Activated T-cell treated with anti-CD3 and anti-CD28 coated beads for 1 hour (primary cell): Measurements from ENCODE around the gene TRMT2A.
A peak's percentile ranks its signal among the peaks of the same experiment; 100 is the strongest.

Experiments used
- DNase-seq: peaks from one replicate; pipeline ENCODE4 v3.0.0-alpha.2; 2020; ENCODE audit warnings: low read depth

The TRMT2A gene

DNA sequence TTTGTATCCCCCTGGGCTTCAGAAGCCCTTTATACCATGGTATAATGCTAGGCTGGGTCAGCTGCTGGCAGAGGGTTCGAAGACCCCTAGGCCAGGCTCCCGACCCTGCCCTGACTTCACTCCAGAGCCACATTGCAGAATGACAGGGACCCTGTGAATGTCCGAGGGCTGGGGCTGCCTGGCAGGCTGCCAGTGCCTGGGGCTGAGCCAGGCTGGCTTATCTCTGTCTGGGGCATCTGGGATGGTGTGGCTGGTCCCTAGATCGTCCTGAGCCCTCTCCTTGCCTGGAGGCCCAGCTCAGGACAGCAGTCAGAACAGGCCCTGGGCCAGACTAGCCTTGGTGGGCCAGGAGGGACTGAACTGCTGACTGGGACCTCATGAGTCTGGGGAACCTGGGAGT lies 18.2 kb upstream of the TRMT2A start:
- DNase-seq, result no peak

DNA sequence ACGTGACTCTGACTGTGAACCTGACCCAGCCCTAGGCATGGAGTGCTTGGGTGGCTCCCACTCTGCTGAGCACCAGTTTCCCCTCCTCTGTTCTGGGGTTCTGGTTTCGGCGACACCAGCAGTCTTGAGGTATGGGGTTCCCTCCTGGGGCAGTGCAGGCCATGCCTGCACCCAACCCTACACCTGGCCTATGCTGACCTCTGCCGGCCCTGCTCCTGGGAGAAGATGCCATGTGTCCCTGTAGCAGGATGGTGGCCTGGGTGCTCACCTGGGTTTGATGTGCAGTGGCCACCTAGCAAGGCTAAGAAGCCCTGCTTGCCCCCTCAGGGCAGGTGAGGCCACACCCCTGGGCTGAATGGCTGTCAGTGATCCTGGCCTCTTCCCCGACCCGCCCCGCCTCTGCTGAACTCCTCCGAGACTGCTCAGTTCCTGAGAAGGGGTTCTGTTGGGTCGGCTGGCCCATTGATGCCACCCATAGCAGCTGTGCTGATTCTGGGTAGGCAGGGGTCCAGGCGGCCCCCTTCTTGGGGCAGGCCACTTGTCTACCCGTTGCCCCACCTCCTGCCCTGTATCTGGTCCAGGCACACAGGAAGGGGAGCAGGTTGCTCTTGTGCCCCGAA lies 17.0 kb upstream of the TRMT2A start:
- no peak for DNase-seq

DNA sequence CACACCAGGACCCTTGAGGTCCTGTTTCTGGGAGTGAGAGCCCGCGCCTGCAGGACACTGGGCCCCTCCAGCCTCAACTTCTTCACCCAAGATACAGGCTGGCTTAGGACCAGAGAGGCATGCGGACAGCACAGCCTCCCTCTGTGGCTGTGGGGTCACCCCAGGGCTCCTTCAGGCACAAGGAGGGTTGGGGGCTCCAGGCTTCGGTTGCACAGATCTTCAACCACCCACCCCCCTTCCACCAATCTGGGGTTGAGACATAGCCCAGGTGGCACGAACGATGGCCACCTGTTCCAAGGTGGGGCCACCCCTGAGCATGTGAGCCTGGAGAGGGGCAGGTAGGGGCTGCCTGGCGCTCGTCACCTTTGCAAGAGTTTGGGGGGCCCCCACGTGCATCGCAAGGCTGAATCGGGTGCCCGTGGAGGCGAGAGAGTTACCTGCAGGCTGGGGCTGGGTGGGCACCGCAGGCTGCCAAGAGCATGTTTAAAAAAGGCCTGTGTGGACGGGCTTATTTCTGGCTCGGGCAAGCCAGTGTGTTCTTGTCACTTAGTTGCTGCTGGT lies 15.7 kb upstream of the TRMT2A start:
- no peak for DNase-seq

DNA sequence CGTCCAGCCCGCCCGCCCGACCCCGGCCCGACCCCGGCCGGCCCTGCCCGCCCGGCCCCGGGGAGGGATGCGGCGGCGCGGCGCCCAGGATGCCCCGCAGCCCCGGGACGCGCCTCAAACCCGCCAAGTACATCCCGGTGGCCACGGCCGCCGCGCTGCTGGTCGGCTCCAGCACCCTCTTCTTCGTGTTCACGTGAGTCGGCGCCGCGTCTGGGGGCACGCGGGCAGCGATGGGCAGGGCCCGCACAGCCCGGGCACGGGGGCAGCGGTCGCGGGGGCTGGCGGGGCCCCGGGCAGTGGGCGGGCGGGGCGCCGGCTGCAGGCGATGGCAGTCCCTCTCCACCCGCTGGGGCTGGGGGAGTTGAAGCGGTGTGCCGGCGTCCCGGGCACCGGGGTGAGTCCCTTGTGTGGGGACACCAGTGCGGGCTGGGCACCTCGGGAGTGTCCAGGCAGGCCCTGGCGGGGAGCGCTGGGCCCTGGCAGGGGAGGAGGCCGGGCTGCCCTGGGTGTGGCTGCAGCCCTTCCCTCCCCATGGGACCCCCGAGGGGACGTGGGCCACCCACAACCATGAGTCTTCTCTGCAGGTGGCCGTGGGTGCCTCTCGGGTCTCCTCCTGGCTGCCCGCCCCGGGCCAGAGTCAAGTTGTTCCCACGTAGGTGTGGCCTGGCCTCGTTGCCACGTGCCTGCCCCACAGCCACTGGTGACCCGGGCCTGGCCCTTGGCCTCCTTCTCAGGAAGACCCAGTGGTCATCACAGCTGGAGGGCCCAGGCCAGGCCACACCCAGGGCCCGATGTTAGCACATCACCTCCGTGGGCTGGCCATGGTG lies 15.0 kb upstream of the TRMT2A start:
- no peak for DNase-seq

DNA sequence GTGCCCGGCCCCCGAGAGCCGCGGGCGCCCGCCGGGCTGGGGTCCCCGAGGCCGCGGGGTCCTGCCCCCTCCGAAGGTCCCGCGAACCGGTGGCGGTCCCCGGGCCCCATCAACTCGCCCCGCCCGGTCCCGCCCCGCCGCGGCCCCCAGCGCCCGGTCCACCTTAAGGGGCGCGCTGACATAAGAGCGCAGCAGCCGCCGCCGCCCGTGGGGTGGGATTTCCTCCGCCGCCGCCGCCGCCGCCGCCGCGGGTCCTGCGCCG lies 14.5 kb upstream of the TRMT2A start, which contains the start of gene ZDHHC8:
TSS of gene ZDHHC8 (plus strand) at position 208 of the 262 bp plus-strand sequence. CDS start 144 bp downstream, outside the sequence.
- DNase-seq, result peak; percentile 41

DNA sequence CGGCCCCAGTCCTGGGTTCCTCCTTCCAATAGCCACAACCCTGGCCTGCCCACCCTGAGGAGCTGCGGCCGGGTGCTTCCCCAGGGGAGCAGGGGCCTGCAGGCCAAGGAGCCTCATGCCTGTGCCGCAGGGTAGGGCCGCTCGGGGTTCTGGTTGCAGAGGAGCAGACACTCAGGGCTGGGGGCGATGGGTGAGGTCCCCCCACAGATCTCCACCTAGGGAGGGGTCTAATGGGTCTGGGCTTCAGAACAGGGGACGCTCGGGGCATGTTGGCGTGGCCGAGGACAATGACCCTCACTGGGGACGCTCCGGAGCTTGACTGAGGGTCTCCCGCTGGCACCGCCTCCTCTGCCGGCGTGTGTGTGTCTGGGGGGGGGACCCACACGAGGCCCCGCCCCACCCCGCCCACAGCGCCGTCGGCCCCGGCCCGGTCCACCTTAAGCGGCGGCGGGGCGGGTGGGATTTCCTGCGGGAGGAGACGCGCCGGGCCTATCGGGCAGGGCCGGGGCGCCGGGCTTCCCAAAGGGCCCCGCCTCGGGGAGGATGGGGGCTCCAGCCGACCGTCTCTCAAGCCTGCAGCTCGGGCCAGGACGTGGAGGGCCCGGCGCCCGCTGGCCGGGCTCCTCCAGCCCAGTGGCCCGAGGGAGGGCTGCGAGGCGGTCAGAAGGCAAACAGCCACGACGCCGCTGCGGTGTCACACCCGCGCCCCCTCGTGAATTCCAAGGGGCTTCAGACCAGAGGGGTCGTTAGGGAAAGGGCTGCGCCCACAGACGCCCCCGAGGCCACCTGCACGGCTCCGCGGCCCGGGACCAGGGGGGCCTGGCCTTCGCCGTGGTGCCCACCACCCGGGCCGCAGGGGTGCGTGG lies 13.9 kb upstream of the TRMT2A start:
- DNase-seq, result peak; percentile 76

DNA sequence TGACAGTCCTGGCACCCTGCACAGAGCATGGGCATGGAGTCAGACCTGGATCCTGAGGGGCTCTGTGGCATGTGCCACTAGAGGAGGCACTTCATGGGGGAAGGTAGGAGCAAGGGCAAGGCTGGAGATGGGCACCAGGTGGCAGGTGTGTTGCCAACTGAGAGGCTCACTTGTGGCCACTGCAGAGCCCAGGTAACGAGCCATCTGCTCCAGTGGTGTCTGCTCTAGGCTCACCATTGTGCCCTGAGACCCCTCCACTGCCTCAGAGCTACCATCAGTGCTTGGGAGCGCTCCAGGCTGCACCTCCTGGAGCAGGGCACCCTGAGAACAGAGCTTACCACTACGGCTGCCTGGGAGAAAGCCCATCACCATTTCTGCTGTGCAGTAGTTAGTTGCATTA lies 13.3 kb upstream of the TRMT2A start:
- no peak for DNase-seq

DNA sequence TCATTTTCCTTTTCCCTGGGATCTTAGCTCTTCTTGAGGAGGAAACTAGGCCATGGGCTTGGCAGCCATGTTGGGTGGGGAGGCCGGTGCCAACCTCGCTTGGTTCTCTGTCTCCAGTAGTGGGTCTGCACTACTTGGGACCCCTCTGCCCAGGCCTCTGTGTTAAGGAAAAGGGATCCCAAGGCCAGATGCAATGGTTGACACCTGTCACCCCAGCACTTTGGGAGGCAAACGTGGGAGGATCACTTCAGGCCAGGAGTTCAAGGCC lies 12.7 kb upstream of the TRMT2A start:
- DNase-seq, result no peak

DNA sequence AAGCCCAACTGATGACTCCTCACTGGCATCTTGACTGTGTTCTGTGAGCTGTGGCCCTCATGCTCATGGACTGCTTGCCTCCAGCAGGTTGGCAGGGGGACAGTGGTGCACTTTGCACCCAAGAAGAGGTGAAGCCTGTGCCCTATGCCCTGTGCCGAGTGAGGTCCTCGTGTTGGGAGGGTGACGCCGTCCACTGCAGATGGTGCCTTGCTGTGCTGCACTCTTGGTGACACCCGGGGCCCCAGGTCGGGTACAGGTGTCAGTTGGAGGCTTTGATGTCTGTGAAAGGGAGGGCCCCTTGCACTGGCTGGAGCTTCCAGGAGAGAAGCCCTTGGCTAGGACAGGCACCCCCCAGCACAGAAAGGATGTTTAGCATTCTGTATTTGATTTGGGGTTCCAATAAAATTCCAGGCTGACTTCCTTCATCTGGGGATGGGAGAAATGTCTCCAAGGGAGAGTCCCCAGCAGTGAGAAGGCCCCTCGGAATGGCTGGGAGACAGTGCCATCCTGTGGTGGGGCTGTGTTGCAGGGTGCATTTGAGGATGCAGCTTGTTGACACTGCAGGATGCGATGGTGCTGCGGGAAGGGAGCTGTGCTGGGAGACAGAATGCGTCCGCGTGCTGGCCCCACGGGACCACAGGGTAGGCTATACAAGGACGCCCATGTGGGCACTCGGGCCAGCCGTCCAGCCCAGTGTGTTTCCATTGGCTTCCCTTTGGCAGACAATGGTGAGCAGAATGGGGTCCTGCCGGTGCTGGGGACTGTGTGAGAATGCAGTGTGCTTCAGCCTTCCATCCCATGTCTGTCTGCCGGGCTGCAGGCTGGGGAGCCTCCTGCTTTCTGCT lies 12.1 kb upstream of the TRMT2A start:
- DNase-seq, result peak; percentile 36

DNA sequence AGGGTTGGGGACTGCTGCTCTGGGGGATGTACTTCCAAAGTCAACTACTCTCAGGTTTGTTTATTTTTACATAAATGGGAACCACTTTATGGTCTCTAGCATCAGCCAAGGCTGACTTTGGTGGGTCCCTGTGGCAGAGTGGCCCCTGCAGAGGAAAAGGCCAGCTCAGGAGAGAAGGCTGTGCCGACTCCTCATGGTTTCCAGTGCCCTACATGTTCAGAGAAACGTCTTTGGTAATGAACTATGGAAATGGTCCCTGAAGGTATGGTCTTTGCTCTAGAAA lies 11.5 kb upstream of the TRMT2A start:
- DNase-seq, result no peak

DNA sequence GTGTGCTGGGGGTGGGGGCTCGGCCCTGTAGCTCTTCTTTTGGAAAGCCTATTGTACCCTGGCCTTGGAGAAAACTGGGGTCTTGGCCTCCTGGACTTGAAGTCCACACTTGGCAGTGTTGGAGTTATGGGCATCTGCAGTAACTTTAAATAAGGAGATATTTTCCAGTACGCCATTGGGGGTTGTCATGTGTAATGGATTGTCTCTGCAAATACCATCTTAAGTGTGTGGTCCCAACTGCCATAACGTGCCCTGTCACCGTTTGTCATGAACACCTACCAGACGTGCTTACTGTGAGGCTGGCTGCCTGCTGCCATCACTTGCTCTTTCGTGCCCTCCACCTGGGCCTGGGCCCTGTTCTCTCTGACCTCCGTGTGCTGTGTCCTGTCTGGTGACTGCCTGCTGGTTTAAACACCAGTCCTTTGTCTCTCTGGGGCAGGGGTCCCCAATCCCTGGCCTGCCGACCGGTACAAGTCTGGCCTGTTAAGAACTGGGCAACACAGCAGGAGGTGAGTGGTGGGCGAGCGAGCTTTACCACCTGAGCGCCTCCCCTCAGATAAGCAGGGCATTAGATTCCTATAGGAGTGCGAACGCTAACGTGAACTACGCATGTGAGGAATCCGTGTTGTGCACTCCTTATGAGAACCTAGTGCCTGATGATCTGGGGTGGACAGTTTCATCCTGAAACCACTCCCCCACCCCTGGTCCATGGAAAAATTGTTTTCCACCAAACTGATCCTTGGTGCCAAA lies 11.0 kb upstream of the TRMT2A start:
- no peak for DNase-seq

DNA sequence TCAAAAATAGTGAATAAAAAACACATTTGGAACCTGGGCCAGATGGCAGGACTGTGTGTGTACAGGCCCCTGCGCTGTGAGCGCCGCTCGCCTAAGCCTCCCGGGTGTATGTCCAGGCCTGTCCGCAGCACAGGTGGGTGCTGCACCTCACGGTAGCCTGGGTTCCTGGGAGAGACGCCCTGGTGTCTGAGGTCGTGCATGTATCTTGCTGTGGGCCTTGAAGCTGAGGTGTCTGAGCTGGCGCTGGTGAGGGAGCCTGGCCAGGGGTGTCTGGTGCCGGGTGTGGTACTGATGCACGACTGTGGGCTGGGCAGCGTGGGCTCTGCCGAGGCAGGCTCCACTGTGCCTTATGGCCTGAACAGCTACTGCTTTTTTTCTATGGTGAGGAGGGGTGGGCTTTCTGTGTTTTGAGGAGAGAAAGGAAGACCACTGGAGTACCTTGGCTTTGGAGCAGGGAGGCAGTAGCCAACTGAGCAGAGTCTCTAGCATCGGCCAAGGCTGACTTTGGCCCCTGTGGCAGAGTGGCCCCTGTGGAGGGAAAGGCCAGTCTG lies 10.4 kb upstream of the TRMT2A start:
- DNase-seq, result no peak

DNA sequence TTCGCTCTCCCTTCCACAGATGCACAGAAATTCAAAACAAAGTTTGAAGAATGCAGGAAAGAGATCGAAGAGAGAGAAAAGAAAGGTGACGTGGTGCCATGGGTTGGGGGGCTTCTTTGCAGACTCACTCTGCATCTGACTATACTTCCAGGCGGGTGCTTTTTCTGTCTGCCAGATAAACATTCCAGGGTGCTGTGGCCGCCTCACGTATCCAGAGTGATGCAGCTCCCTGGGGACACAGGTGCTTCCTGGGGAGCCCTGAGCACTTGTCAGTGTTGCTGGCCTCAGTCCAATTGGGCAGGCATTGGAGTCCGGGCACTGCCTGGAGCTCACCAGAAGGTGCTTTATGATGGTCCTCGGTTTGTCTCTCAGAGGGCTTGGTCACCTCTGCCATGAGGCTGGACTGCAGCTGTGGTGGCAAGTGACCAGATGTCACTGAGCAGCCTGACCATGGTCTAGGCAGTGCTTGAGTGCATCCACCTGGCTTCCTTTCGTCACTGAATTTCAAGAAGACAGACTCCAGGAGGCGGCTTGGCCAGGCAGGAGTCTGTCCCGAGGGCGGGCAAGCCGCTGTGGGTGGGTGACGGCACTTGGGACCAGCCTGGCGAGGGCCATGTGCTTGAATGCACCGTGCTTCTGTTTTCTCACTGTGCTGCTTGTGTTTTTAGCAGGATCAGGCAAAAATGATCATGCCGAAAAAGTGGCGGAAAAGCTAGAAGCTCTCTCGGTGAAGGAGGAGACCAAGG lies 9.4 kb upstream of the TRMT2A start:
- DNase-seq, result no peak

DNA sequence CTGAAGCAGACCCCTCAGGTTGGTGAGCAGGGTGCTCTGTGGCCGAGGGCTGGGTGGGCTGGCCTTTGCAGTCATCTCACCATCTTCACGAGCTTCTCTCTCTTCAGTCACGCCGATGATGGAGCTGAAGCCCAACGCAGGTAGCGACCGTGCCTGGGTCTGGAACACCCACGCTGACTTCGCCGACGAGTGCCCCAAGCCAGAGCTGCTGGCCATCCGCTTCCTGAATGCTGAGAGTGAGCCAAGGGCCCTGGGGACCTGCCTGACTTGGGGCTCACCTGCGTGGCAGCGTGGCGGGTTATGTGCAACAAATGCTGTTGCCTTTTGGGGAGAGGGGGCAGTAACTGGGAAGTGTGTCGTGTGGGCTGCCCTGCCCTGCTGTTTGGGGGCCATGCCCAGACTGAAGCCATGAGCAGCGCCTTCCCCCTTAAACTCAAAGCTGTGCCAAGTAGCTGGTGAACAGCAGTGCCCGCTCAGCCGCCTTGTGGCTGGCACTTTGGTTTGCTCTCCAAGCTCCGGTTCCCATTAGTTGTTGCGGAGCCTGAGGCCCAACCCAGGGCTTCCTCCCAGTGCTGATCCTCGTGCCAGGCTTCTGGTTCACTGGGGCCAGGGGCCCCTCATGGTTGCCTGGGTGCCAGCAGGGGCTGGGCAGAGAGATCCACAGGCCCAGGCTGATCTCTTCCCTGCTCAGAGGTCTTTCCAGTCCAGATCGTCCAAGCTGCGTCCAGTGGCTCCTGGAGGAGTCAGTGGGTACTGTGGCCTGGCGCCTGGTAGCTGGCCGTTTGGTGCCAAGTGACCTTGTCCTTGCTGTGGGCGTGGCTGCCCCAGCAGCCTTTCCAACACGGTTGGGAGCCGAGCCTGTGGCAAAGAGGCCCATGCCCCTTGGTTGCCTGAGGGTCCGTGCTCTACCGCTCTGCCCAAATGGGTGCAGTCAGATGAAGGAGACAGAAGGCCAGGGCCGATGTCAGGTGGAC lies 8.5 kb upstream of the TRMT2A start:
- DNase-seq, result no peak

DNA sequence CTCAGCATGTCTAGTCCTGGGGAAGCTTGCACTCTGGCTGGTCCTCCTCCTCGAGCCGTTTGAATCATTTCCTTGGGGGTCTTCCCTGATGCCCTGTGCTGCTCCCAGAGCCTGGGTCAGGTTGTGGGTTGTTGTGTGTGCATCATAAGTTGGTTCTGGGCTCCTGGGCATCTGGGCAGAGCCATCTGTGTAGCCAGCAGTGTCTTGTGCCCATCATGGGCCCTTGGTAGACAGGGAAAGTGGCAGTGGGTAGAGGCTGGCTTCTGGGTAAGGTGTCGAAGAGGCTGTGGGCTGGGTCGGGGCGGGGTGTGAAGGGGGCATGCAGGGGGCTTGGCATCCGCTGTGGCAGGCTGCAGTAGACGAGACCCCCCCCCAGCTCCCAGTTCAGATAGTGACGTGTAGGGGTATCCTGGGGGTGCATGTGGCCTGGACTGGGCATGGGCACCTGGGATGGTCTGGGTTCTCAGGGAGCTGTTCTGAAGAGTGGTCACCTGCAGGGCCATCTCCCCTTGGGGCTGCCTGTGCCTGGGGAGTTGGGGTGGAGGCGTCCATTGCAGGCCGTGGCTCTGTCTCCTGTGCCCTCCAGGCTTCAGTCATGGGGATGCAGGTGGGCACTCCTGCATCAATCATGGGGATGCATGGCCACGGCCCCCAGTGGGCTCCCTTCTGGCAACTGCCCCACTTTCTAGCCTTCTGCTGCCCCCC lies 7.2 kb upstream of the TRMT2A start:
- no peak for DNase-seq

DNA sequence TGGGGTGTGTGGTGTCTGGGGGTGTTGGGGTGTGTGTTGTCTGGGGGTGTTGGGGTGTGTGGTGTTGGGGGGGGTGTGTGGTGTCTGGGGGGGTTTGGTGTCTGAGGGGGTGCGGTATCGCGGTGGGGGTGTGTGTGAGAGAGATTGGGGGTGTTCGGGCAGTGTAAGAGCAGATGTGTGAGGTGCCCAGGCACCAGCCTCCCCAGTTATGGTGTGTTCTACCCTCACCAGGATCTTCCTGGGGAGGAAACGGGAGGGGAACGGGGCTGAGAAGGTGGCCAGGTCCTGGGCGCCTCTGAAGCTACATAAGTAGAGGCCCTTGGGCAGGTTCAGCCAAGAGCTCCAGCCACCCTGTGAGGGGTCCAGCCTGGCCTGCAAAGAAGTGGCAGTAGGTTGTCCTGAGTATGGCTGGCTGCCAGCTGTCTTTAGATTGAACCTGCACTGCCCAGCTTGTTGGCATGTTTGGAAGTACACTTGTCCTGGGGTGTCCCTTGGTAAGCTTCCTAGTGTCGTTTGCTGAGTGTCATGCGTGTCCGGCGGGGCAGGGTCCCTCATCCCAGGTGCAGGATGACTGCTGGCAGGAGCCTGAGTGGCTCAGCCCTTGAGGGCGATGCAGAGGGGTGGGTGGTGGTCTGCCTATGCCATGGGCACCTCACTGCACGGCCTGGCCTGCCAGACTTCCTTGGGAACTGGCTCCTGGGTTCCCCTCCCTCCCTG lies 6.5 kb upstream of the TRMT2A start:
- no peak for DNase-seq

DNA sequence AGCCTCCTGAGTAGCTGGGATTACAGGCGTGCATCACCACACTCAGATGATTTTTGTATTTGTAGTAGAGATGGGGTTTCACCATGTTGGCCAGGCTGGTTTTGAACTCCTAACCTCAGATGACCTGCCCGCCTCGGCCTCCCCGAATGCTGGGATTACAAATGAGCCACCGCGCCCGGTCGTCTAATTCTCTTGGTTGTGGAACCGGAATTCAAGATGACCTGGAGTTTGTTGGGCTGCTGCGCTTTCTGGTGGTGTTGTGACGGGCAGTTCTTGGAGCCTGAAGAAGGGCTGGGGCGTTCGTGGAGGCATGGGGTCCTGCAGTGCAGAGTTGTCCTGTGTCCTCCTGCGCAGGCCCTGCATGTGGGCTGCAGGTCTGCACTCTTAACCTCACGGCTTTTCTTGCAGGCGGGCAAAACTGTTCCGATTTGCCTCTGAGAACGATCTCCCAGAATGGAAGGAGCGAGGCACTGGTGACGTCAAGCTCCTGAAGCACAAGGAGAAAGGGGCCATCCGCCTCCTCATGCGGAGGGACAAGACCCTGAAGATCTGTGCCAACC lies 4.9 kb upstream of the TRMT2A start:
- DNase-seq, result no peak
